GM12864 (cell line): ENCODE data around the gene RBMX.

Source experiments
- DNase-seq: peaks from one replicate; pipeline ENCODE4 v3.0.0-alpha.2; 2011; ENCODE audit warnings: low read depth
- H3K4me3 ChIP-seq: 2 replicates; pipeline ENCODE4 v1.5.1; 2011; ENCODE audit warnings: mild to moderate bottlenecking, low read depth, low read length, control low read depth
- TF ChIP-seq, protein P1 (sequence below): IDR thresholded peaks from 2 replicates; pipeline ENCODE4 v1.5.1; 2011; ENCODE audit warnings: low read depth, mild to moderate bottlenecking, moderate library complexity, low read length, control low read depth, inconsistent platforms; ENCODE audit errors: missing control alignments

Gene RBMX

DNA sequence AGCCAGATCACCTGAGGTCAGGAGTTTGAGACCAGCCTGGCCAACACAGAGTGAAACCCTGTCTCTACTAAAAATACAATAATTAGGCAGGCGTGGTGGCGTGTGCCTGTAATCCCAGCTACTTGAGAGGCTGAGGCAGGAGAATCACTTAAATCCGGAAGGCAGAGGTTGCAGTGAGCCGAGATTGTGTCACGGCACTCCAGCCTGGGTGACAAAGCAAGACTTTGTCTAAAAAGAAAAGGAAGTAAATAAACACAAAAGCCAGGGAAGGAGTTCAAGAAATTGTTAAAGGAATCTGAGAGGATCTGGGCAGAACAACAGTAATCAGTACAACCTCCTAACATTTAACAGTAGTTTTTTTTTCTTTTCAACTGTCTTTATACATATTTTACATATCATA lies 51.1 kb downstream of the RBMX start:
- H3K4me3 ChIP-seq: no peak overlapping the region
- TF ChIP-seq, protein P1, sequence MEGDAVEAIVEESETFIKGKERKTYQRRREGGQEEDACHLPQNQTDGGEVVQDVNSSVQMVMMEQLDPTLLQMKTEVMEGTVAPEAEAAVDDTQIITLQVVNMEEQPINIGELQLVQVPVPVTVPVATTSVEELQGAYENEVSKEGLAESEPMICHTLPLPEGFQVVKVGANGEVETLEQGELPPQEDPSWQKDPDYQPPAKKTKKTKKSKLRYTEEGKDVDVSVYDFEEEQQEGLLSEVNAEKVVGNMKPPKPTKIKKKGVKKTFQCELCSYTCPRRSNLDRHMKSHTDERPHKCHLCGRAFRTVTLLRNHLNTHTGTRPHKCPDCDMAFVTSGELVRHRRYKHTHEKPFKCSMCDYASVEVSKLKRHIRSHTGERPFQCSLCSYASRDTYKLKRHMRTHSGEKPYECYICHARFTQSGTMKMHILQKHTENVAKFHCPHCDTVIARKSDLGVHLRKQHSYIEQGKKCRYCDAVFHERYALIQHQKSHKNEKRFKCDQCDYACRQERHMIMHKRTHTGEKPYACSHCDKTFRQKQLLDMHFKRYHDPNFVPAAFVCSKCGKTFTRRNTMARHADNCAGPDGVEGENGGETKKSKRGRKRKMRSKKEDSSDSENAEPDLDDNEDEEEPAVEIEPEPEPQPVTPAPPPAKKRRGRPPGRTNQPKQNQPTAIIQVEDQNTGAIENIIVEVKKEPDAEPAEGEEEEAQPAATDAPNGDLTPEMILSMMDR: no peak
- no peak for DNase-seq

DNA sequence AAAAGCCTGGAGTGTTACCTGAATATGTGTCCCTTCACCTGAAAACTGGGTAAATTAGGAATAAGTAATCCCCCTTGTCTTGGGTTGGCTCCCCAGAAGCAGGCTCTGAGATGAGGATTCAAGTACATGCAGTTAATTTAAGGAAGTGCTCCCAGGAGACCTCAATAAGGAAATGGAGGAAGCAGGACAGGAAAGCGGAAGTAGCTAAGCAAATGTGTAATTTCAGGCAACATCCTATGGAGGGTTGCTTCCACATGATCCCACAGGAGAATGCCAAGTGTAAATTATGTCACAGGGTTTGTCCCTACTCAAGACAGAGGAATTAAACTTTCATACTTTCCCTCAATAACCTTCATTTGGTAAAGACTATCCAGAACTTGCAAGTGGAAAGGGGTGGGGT lies 51.7 kb downstream of the RBMX start:
- TF ChIP-seq, protein P1: no peak
- H3K4me3 ChIP-seq: no peak overlapping the region
- no peak for DNase-seq

DNA sequence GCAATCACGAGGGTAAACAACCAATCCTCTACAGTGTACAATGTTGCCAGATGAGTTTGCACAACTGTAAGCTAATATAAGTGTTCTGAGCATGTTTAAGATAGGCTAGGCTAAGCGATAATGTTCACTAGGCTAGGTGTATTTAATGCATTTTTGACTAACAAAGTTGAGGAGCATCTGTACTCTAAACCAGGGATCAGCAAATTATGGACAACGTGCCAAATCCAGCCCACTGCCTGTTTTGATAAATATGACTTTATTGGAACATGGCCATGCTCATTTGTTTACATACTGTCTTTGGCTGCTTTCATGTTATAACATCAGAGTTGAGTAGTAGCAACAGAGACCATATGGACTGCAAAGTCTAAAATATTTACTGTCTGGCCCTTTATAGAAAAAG lies 53.5 kb downstream of the RBMX start:
- no peak overlapping the region for H3K4me3 ChIP-seq
- DNase-seq: no peak
- TF ChIP-seq, protein P1: no peak

DNA sequence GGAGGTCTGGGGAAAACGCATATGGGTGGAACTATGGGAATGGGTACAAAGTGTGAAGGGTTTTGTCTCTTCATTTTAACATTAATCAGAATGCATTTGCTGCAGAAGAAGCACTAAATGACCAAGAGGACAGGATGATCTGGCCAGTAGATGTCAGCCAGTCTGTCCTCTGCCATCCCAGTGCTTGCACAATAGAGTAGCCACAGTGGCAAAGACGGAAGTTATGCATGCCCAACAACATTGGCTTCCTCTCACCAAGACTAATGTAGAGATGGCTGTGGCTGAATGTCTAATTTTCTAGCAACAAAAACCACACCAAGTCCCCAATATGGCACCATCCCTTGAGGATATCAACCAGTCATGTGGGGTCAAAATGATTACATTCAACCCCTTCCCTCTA lies 54.8 kb downstream of the RBMX start:
- no peak for DNase-seq
- TF ChIP-seq, protein P1: no peak
- H3K4me3 ChIP-seq: no peak overlapping the region
